K562 (cell line): ENCODE data around the gene RNF144A. TPM values are rescaled to one million over a fixed set of nuclear protein-coding genes. Genes with fewer than 3 reads are reported as not detected.

Experiments
- GTF2A2 ChIP-seq: IDR thresholded peaks from 2 replicates; pipeline ENCODE4 v1.6.1; 2016; ENCODE audit warnings: mild to moderate bottlenecking, missing genetic modification characterization, missing compliant biosample characterization
- HDAC1 ChIP-seq, 2 experiments: fragments of 450-650 bp; IDR thresholded peaks; 2 replicates each; pipeline ENCODE4 v1.6.1; 2016 to 2017; ENCODE audit warnings: inconsistent platforms in 1 of 2, mild to moderate bottlenecking in 1 of 2, moderate library complexity in 1 of 2
- HMG20A ChIP-seq: fragments of 450-650 bp; formaldehyde crosslinking; conservative IDR thresholded peaks from 2 replicates; pipeline ENCODE4 v1.4.0; 2020; ENCODE audit warnings: mild to moderate bottlenecking, mixed read lengths
- KDM4B ChIP-seq, 2 experiments: fragments of 450-650 bp in 1 of 2; sonication (generic) in 1 of 2; IDR thresholded peaks; 2 replicates each; pipeline ENCODE4 v1.6.1; 2016 to 2017; ENCODE audit warnings: borderline replicate concordance in 2 of 2, antibody characterized with exemption in 1 of 2, low read depth in 1 of 2, mild to moderate bottlenecking in 1 of 2
- NELFE ChIP-seq: IDR thresholded peaks from 2 replicates; pipeline ENCODE4 v1.6.1; 2011; ENCODE audit warnings: mild to moderate bottlenecking; ENCODE audit not compliant: insufficient read depth, insufficient read length
- NR1H2 ChIP-seq: sonication (generic); formaldehyde crosslinking; IDR thresholded peaks from 2 replicates; pipeline ENCODE4 v1.4.0; 2020; ENCODE audit warnings: mild to moderate bottlenecking, missing genetic modification reagents
- RAD21 ChIP-seq, 2 experiments: fragments of 250-450 bp in 1 of 2; fragments of 450-650 bp in 1 of 2; sonication (Bioruptor Pico) in 1 of 2; formaldehyde crosslinking in 1 of 2; IDR thresholded peaks in 1 of 2; conservative IDR thresholded peaks in 1 of 2; 2 replicates each; pipeline versions ENCODE4 v1.4.0 to v1.8.0; 2020 to 2022; ENCODE audit warnings: mild to moderate bottlenecking in 2 of 2, moderate library complexity in 1 of 2
- RBM34 ChIP-seq: fragments of 200-400 bp; formaldehyde crosslinking; IDR thresholded peaks from 2 replicates; pipeline ENCODE4 v1.6.1; 2018; ENCODE audit warnings: low read length, borderline replicate concordance; ENCODE audit not compliant: insufficient read depth
- RBM39 ChIP-seq: fragments of 200-400 bp; formaldehyde crosslinking; optimal IDR thresholded peaks from 2 replicates; pipeline ENCODE3; 2018; ENCODE audit warnings: low read depth, low read length
- RHOXF2B ChIP-seq: fragments of 250-450 bp; sonication (Bioruptor Pico); conservative IDR thresholded peaks from 2 replicates; pipeline ENCODE4 v1.5.1; 2021
- RREB1 ChIP-seq: fragments of 250-450 bp; sonication (Bioruptor Pico); IDR thresholded peaks from 2 replicates; pipeline ENCODE4 v1.4.0; 2020
- TFAP4 ChIP-seq: sonication (generic); formaldehyde crosslinking; IDR thresholded peaks from 2 replicates; pipeline ENCODE4 v1.8.0; 2022; ENCODE audit warnings: missing genetic modification reagents, mild to moderate bottlenecking, moderate library complexity, borderline replicate concordance
- ZFP91 ChIP-seq: sonication (generic); formaldehyde crosslinking; IDR thresholded peaks from 2 replicates; pipeline ENCODE4 v1.8.0; 2022; ENCODE audit warnings: mild to moderate bottlenecking, missing genetic modification reagents
- ZNF133 ChIP-seq: fragments of 250-450 bp; sonication (Bioruptor Pico); IDR thresholded peaks from 2 replicates; pipeline ENCODE4 v1.4.0; 2020; ENCODE audit warnings: mild to moderate bottlenecking
- ZNF143 ChIP-seq: sonication (generic); formaldehyde crosslinking; IDR thresholded peaks from 2 replicates; pipeline ENCODE4 v1.9.0; 2022; ENCODE audit warnings: mild to moderate bottlenecking, missing genetic modification reagents
- ZNF175 ChIP-seq: fragments of 200-800 bp; sonication (Bioruptor generic); IDR thresholded peaks from 2 replicates; pipeline ENCODE4 v1.6.1; 2016; ENCODE audit warnings: low read depth, mild to moderate bottlenecking, missing genetic modification characterization, missing compliant biosample characterization
- polyA plus RNA-seq, 8 experiments: library from polyadenylated mRNA; depleted of rRNA in 4 of 8; stranded (reverse) in 5 of 8; unstranded in 3 of 8; fragments of >200 nt; fragmentation: Nextera tagmentation in 2 of 8; fragmentation: Illumina TruSeq in 1 of 8; extraction: Ambion mirVana in 2 of 8; extraction: Trizol in 1 of 8; gene quantifications; 2 replicates each; pipeline versions ENCODE4 v1.2.1 to v1.2.3, GENCODE V29; 2011 to 2014; ENCODE audit warnings: inconsistent platforms in 1 of 8, missing spikeins in 1 of 8
- total RNA-seq, 7 experiments: library from RNA; depleted of rRNA in 6 of 7; stranded (reverse); fragments of >200 nt in 6 of 7; fragmentation: Illumina TruSeq in 2 of 7; extraction: Trizol in 2 of 7; gene quantifications; 2 replicates each; pipeline versions ENCODE4 v1.2.1 to v1.2.3, GENCODE V29; 2011 to 2021; ENCODE audit warnings: low replicate concordance in 1 of 7
- TF ChIP-seq, protein P1 (sequence below): sonication (generic); formaldehyde crosslinking; IDR thresholded peaks from 2 replicates; pipeline ENCODE4 v1.5.0; 2020; ENCODE audit warnings: missing genetic modification reagents

Gene RNF144A
- total and polyA plus RNA-seq, 9 of the 15 experiments (the other 6 are each of a cell fraction or from before 2014, with no cell fraction given): 0.96 to 11.3 (median 6.2) TPM

DNA sequence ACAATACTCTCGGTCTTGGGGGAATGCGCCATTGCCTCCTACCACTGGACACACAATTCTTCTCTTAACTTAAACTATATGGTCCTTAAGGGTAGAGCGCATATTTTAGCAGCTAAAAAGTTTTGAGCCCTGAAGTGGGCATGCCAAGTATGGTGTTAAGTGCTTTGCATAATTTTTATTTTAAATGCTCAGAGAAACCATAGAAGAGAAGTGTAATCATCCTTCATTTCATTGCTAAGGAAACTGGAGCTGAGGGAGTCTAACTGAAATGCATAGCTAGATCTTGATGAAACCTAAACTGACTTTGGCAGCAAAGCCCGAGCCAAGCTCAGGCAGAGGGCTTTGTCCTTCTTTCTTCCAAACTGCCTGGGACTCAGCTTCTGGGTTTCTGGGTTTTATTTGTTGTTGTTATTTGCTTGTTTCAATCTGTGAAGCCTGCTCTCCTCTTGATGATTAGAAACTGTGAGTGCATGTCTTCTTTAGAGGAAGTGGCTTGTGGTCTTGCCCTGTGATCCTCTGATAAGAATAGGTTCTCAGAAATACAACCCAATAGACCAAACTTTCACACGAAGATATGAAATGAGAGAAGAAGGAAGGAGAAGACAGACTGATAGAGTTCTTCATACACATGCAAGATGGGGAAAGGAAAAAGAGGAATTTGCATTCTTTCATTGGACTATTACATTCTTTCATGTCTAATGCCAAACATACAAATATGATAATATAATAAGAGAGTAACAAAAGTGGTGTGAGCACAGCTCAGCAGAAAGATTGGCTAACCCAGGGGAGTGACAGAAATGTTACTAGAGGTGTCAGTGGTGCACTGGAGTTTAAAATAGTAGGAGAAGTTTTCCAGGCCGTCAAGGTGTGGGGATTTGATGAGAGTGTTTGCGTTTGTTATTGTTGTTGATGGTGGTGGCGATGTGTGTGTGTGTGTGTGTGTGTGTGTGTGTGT, 7.5 kb upstream of the RNF144A start (continued):
- TF ChIP-seq RREB1 (CRISPR knock-in tag) (no peak), HMG20A (CRISPR knock-in tag) (peak; percentile 73; the same call in 1 of the 2 replicates), RBM39 (no peak), RHOXF2B (CRISPR knock-in tag) (no peak), NELFE (no peak), TFAP4 (CRISPR knock-in tag) (no peak), ZNF175 (CRISPR knock-in tag) (0 out of 2 replicates have a peak, but pooled peaks have one; percentile 29), HDAC1 (IDR thresholded peaks at IDR 0.05) (peak; percentile 15 to 95; a peak in 2 of 4 replicates), ZFP91 (CRISPR knock-in tag) (no peak), RAD21 (CRISPR knock-in tag; conservative IDR thresholded peaks at IDR 0.05 in 1 of 2, IDR thresholded peaks at IDR 0.05 in 1 of 2) (peak in 1 of 2 experiments; percentile 22; a peak in 1 of 4 replicates), ZNF143 (CRISPR knock-in tag) (no peak), ZNF133 (CRISPR knock-in tag) (no peak), RBM34 (no peak), KDM4B (IDR thresholded peaks at IDR 0.05; ENCODE audit: borderline replicate concordance in 2 of 2, low read depth in 1 of 2) (no peak), GTF2A2 (tag) (no peak), NR1H2 (CRISPR knock-in tag) (no peak)
- TF ChIP-seq, protein P1, sequence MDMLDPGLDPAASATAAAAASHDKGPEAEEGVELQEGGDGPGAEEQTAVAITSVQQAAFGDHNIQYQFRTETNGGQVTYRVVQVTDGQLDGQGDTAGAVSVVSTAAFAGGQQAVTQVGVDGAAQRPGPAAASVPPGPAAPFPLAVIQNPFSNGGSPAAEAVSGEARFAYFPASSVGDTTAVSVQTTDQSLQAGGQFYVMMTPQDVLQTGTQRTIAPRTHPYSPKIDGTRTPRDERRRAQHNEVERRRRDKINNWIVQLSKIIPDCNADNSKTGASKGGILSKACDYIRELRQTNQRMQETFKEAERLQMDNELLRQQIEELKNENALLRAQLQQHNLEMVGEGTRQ (CRISPR knock-in tag): no peak
